Measurements from ENCODE around the gene CTNND2. TPM values are rescaled to one million over a fixed set of nuclear protein-coding genes. Genes with fewer than 3 reads are reported as not detected.

CTNND2 gene
- polyA plus RNA-seq, 1 donor: 0.75 TPM

DNA sequence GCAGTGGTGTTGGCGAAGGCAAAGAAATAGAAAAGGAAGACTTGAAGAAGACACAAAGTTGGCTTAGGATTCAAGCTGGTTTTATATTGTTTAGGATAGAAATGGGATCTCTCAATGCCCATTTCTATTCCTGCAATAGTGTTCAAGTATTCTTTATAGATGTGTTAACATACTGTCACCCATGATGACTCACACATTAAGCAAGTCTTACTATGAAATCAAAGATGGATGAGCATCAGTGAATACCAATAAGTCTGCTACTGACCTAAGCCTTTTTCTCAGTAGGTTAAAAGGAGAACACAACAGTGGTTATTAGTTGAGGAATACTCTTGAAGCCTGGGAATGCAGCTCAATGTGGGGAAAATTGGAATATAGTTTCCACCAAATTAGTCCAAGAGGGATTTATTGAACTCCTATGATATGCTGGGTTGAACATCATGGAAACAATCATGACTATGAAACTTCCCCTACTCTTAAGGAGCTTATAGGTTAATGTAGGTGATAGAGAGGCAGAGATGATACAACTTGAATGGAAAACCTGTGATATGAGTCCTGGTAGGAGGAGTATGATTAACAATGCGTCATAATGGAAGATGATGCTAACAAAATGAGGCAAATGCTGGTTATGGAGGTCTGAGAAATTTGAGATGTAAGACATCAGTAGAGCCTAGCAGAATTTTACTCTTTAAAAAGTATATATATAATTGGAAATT lies 726.1 kb downstream of the CTNND2 start:
- no peak for DNase-seq (ENCODE audit: low read depth)

- DNase-seq (ENCODE audit: low read depth): no peak
Observed at GRCh38 chr5:11174591-11174990, 729.7 kb downstream of the CTNND2 start.

DNA sequence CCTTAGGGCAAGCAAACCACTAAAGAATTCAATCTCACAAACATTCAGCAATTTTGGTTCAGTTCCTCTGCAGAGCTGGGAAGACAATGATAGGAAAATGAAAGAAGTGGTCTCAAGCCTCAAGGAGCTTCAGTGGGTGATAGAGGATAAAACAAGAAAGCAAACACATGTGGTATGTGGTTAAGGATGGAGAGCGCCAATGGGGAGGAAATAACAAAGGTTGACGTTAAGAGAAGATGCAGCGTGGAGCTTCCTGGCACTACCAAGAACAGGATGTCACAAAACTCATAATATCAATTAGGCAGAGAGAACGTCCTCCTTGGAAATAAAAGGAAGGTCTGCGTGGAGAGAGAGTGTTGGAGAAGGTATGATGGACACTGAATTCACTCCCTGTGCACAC lies 731.8 kb downstream of the CTNND2 start:
- no peak for DNase-seq (ENCODE audit: low read depth)

GRCh38 chr5:11171236-11171635 lies 733.0 kb downstream of the CTNND2 start:
- DNase-seq (ENCODE audit: low read depth): no peak

GRCh38 chr5:11166923-11167322 lies 737.3 kb downstream of the CTNND2 start:
- DNase-seq (ENCODE audit: low read depth): no peak

GRCh38 chr5:11164531-11165294 lies 739.5 kb downstream of the CTNND2 start:
- no peak for DNase-seq (ENCODE audit: low read depth)

DNA sequence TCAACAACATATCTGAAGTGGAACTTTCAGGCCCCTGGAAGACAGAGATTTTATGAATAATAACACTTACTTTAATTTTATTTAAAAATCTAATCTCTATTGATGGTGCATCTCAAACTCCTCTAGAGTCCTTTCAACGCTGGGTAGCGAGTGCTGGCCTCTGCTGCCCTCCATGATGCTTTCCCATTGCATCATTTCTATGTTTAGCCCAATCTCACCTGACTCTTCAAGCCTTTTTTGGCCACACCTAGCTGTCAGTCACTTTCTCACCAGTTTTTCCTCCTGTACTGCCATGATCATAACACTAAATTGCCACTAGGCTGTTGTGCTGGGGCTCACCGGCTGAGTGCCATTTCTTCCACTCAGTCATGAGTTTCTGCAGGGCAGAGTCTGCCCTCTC lies 747.1 kb downstream of the CTNND2 start:
- no peak for DNase-seq (ENCODE audit: low read depth)

DNA sequence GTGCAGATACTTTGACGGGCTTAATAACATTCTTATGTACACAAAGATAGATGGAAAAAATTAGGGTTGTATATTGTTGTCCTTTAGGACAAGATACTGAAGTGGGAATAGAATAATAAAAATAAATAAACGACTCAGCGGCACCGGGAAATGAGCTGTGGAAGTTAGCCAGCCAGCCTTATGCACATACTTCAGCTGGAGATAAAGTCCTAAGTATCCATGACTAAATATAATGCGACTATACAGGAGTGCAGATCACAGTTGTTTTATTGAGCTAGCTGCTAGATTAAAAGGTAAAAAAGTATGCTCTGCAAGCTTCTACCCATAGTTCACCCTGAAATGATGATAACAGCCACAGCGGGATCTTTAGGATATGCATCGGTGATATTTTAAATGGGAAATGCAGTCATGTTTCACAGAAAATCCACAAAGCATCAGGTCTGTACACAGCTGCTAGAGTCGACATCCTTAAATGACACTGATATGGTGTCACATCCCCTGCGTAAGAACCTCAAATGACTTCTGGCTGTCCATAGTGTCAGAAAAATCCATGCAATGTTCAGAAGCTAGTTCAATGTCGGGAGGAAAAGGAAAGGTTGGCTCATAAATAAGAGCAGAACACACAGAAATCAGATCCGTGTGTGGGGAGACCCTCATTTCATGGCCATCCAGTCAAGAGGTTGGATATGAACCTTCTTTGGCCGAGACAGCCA lies 750.4 kb downstream of the CTNND2 start:
- DNase-seq (ENCODE audit: low read depth): no peak

GRCh38 chr5:11152368-11152767 lies 751.9 kb downstream of the CTNND2 start:
- no peak for DNase-seq (ENCODE audit: low read depth)

GRCh38 chr5:11150976-11151375 lies 753.3 kb downstream of the CTNND2 start:
- no peak for DNase-seq (ENCODE audit: low read depth)

- no peak for DNase-seq (ENCODE audit: low read depth)
Observed at GRCh38 chr5:11148810-11149539, 755.3 kb downstream of the CTNND2 start.

DNA sequence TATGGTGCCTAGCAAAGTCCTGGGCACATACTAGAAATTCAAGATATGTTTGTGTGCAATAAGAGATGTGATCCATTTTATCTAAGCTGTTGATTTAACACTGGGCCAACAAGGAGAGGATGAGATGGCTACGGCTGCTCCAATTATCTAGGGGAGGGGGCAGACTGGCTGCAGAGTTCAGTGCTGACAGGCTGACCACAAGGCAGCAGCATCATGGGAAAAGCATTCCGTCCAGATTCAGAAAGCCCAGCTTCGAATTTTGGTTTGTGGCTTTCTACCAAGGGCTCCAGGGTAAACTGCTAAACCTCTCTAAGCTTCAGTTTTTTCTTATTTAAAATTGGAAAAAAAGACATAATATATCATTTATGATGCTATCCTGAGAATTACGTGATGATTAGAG lies 758.1 kb downstream of the CTNND2 start:
- no peak for DNase-seq (ENCODE audit: low read depth)

DNA sequence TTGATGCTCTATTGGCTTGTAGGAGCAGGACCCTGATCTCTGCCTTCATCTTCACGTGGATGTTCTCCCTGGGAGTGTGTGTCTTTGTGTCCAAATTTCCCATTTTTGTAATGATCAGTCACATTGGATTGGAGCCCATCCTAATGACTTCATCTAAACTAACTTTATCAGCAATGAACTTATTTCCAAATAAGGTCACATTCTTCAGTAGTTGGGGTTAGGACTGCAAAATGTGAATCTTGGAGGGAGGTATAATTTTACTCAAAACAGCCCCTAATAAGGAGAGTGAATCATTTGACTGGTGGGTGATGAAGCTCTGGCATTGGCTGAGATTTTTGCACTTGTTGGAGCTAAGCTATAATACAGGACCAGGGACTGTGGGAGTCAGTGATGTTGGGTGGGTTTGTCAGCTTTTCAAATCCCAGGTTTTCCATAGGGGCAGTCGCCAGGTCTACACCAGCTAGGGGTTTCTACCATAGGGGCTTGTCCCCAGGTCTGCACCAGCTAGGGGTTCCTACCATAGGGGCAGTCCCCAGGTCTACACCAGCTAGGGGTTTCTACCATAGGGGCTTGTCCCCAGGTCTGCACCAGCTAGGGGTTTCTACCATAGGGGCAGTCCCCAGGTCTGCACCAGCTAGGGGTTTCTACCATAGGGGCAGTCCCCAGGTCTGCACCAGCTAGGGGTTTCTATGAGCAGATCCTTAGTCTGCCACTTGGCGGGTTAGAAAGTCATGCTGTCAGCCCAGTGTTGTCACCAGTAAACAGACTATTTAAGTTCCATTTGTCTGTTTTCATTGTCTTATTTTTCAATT lies 760.6 kb downstream of the CTNND2 start:
- no peak for DNase-seq (ENCODE audit: low read depth)

DNA sequence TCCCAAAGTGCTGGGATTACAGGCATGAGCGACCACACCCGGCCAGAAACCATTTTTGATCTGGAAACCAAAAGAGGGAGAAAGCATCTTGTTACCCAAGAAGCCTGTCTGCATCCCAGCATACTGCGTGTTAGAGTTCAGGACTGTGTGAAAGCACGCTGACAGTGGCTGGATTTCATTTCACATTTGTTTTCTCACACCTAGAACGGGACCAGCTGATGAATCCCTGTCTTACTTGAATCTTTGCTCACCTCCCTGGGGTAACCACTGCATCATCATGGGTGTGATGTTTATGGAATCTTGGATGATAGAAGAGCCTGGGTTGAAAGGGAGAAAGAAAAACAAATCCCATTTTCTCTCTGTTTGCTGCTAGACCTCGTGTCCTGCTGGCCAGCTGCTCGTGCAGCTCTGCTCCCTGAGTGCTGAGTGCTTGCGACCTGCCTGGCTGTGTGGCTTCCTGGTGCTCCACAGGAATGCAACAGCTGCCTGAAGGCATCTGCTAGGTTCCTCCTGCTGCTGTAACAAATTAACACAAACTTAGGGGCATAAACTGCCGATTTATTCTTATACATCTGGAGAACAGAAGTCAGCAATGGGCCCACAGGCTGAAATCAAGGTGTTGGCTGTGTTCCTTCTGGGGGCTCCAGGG lies 764.9 kb downstream of the CTNND2 start:
- DNase-seq (ENCODE audit: low read depth): no peak

DNA sequence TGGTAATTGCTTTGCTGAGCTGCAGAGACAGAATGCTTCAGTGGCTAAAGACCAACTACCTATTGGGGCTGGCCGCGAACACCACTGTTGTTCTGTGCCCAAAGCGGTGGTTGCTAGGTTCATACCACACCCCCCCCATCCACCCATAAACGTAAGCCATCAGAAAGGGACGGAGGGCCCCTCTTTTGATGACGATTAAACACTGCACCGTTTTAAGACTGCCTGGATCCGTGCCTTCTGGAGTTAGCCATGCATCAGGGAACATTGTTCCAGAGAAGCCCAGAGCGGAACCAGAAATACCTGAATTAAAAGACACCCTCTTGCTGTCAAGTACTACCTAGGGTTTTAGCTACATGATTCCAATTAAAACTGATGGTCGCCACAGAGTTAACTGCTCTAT lies 774.1 kb downstream of the CTNND2 start:
- no peak for DNase-seq (ENCODE audit: low read depth)

- DNase-seq (ENCODE audit: low read depth): no peak
Observed at GRCh38 chr5:11128021-11128420, 776.2 kb downstream of the CTNND2 start.

DNA sequence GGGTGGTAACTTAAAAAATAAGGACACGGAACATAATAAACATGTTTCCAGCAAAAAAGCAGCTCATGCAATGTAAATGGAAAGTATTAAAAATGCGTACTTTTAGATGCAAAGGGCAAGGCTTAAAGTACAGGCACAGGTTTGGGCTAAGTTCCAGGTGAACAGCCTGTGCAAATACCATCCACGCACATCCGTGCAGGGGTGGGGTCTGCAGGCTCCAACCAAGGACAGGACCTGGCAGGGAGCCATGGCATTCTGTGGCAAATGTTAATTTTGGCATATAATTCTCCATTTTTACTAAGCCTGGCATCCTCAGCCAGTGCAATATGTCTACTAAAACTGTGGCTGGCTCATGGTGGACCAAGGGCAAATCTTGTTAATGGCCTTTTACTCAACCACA lies 777.4 kb downstream of the CTNND2 start:
- no peak for DNase-seq (ENCODE audit: low read depth)

DNA sequence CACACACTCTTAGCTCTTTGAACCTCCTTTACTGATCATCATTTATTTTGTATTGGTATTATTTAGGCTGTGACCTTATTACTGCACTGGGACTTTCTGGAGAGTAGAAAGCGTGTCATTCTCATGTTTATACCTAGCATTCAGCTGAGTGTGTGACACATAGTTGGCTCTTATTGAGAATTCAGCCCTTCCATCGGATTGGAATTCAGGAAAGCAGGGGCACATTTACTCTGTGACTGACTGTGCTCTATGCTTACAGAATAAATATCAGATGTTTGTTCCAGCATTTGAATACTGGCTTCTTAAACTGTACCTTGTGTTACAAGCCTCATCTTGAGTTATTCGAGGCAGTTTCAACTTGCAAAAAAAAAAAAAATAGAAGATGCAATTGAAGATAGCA lies 782.4 kb downstream of the CTNND2 start:
- no peak for DNase-seq (ENCODE audit: low read depth)

- no peak for DNase-seq (ENCODE audit: low read depth)
Observed at GRCh38 chr5:11110128-11110527, 794.1 kb downstream of the CTNND2 start.

- DNase-seq (ENCODE audit: low read depth): no peak
Observed at GRCh38 chr5:11105696-11106095, 798.5 kb downstream of the CTNND2 start.

GRCh38 chr5:11104651-11105112 lies 799.6 kb downstream of the CTNND2 start:
- no peak for DNase-seq (ENCODE audit: low read depth)
